GM06990 (cell line): ENCODE data around the gene ZNF804A.

ENCODE experiments used
- DNase-seq: peaks from one replicate; pipeline ENCODE4 v3.0.0-alpha.2; 2011; ENCODE audit not compliant: insufficient read length; ENCODE audit errors: extremely low read depth
- H3K27me3 ChIP-seq: replicated peaks from 2 replicates; pipeline ENCODE4 v1.6.0; 2011; ENCODE audit warnings: low read length; ENCODE audit not compliant: control insufficient read depth, insufficient read depth
- H3K36me3 ChIP-seq: 2 replicates; pipeline ENCODE4 v1.5.1; 2011; ENCODE audit warnings: low read length; ENCODE audit not compliant: control insufficient read depth, insufficient read depth
- H3K4me3 ChIP-seq: replicated peaks from 2 replicates; pipeline ENCODE4 v1.5.1; 2011; ENCODE audit warnings: low read depth, mild to moderate bottlenecking, control low read depth, low read length
- CTCF ChIP-seq: IDR thresholded peaks from 2 replicates; pipeline ENCODE4 v1.5.1; 2011; ENCODE audit warnings: low read length, control low read depth, mild to moderate bottlenecking, inconsistent platforms; ENCODE audit not compliant: insufficient read depth, poor library complexity, severe bottlenecking

The ZNF804A gene

GRCh38 chr2:184597571-184597991 lies 748 bp upstream of the ZNF804A start:
- no peaks in the 10 kb centered on the region for H3K36me3 ChIP-seq
- no peak for DNase-seq
- peak overlapping the region; percentile 72 for H3K4me3 ChIP-seq
- no peaks in the 10 kb centered on the region for H3K27me3 ChIP-seq
- TF ChIP-seq CTCF, result no peak

- Histone ChIP-seq H3K36me3 (no peaks in the 10 kb centered on the region), H3K27me3 (no peaks in the 10 kb centered on the region), H3K4me3 (peak overlapping the region; percentile 72)
- DNase-seq, result no peak
- TF ChIP-seq CTCF, result no peak
These were observed 370 bp upstream of the ZNF804A start for GRCh38 chr2:184598002-184598315.

GRCh38 chr2:184599054-184599871 lies 934 bp downstream of the ZNF804A start:
- peak overlapping the region; percentile 72 for H3K4me3 ChIP-seq
- H3K36me3 ChIP-seq, result no peaks in the 10 kb centered on the region
- TF ChIP-seq CTCF, result no peak
- no peaks in the 10 kb centered on the region for H3K27me3 ChIP-seq
- no peak for DNase-seq

GRCh38 chr2:184599872-184600222 lies 1.5 kb downstream of the ZNF804A start:
- no peak for TF ChIP-seq CTCF
- Histone ChIP-seq H3K36me3 (no peaks in the 10 kb centered on the region), H3K27me3 (no peaks in the 10 kb centered on the region), H3K4me3 (peak overlapping the region; percentile 72)
- DNase-seq, result no peak

GRCh38 chr2:184602734-184603133 lies 4.4 kb downstream of the ZNF804A start:
- H3K4me3 ChIP-seq, result no peak overlapping the region
- DNase-seq, result no peak
- no peaks in the 10 kb centered on the region for H3K27me3 ChIP-seq
- H3K36me3 ChIP-seq, result no peaks in the 10 kb centered on the region
- no peak for TF ChIP-seq CTCF

- Histone ChIP-seq H3K4me3 (no peak overlapping the region), H3K27me3 (no peaks in the 10 kb centered on the region), H3K36me3 (no peaks in the 10 kb centered on the region)
- no peak for TF ChIP-seq CTCF
- DNase-seq, result no peak
These were observed 12.6 kb downstream of the ZNF804A start for GRCh38 chr2:184610891-184611290.
